ENCODE data around the gene SUGCT. TPM values are rescaled to one million over a fixed set of nuclear protein-coding genes. Genes with fewer than 3 reads are reported as not detected.

SUGCT gene
- total RNA-seq, 3 donors from 2014 or later (not counting 1 experiment from before 2014, with no cell fraction given): 0.40 to 0.59 TPM; not detected in 1

DNA sequence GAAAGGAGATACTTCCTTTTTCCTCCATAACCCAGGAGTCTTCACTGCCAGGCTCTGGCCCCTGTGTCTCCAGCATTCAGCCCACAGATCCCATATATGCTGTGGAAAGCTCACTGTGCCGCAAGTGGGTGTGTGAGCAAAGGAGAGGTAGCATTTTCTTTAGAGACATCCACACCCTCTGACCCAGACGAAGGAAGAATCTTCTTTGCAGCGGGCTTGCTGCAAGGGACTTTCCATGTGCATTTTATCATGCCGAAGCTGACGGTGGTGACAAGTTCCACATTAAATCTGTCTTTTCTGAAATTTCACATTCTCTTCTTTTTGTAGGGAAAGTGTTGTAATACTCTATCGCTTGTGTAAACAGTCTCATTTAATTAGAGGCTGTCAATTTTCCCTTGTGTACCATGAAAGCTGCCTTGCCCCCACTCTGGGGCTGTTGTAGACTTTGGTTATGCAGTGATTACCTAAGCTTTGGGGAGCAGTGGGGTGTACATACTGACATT is 409.5 kb downstream of the SUGCT start:
- Histone ChIP-seq H3K36me3 (ENCODE audit: control insufficient read depth, insufficient read depth, low read length) (no peaks in the 10 kb centered on the region), H3K27ac (ENCODE audit: low read length) (no peak overlapping the region), H3K4me3 (ENCODE audit: low read length) (no peak overlapping the region), H3K9me3 (ENCODE audit: control insufficient read depth, insufficient read depth, low read length) (no peaks in the 10 kb centered on the region), H3K4me1 (ENCODE audit: control insufficient read depth, insufficient read depth, low read length) (no peaks in the 10 kb centered on the region), H3K27me3 (ENCODE audit: control insufficient read depth, insufficient read depth, low read length) (no peaks in the 10 kb centered on the region)
- Mint-ChIP-seq H3K4me3 (no peak overlapping the region), H3K4me1 (no peaks in the 10 kb centered on the region), H3K27me3 (ENCODE audit: low read depth in 2 of 2) (no peaks in the 10 kb centered on the region), H3K36me3 (no peaks in the 10 kb centered on the region), H3K27ac (no peak overlapping the region), H3K9me3 (no peaks in the 10 kb centered on the region)
- WGBS (ENCODE audit: insufficient coverage): 80% methylated on average over 4 of the region's 6 CpGs
- no peak for ATAC-seq
- no peak for DNase-seq
- intact Hi-C loops (cut with micrococcal nuclease): no loop called here
- TF ChIP-seq, protein P1, sequence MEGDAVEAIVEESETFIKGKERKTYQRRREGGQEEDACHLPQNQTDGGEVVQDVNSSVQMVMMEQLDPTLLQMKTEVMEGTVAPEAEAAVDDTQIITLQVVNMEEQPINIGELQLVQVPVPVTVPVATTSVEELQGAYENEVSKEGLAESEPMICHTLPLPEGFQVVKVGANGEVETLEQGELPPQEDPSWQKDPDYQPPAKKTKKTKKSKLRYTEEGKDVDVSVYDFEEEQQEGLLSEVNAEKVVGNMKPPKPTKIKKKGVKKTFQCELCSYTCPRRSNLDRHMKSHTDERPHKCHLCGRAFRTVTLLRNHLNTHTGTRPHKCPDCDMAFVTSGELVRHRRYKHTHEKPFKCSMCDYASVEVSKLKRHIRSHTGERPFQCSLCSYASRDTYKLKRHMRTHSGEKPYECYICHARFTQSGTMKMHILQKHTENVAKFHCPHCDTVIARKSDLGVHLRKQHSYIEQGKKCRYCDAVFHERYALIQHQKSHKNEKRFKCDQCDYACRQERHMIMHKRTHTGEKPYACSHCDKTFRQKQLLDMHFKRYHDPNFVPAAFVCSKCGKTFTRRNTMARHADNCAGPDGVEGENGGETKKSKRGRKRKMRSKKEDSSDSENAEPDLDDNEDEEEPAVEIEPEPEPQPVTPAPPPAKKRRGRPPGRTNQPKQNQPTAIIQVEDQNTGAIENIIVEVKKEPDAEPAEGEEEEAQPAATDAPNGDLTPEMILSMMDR (IDR thresholded peaks at IDR 0.05): no peak

DNA sequence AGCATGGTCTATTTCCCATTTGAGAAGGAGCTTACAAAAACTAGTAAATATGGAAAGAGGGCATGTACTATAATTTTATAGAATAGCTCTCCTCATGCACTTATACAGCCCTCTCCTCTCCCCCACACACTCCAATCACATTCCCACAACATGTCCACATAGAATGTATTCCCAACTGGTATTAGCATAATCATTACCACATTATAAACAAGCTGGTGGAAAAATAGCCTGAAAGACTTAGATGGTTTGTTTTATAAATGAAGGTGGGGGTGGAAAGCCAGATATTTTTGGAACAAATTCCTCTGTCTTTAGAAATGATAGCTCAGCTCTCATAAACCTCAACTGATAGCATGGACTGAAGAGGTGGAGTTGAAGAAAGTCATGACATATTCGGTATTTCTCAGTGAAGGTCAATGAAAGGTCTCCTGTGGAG is 410.1 kb downstream of the SUGCT start:
- ATAC-seq: no peak
- Histone ChIP-seq H3K27me3 (ENCODE audit: control insufficient read depth, insufficient read depth, low read length) (no peaks in the 10 kb centered on the region), H3K27ac (ENCODE audit: low read length) (no peak overlapping the region), H3K9me3 (ENCODE audit: control insufficient read depth, insufficient read depth, low read length) (no peaks in the 10 kb centered on the region), H3K4me1 (ENCODE audit: control insufficient read depth, insufficient read depth, low read length) (no peaks in the 10 kb centered on the region), H3K4me3 (ENCODE audit: low read length) (no peak overlapping the region), H3K36me3 (ENCODE audit: control insufficient read depth, insufficient read depth, low read length) (no peaks in the 10 kb centered on the region)
- H3K9me3 Mint-ChIP-seq: no peaks in the 10 kb centered on the region
- WGBS (ENCODE audit: insufficient coverage): 100% methylated on average over 1 of the region's 1 CpG
- no peak overlapping the region for H3K4me3 Mint-ChIP-seq
- H3K27me3 Mint-ChIP-seq (ENCODE audit: low read depth in 2 of 2): no peaks in the 10 kb centered on the region
- intact Hi-C loops (cut with micrococcal nuclease): no loop called here
- H3K36me3 Mint-ChIP-seq: no peaks in the 10 kb centered on the region
- H3K27ac Mint-ChIP-seq: no peak overlapping the region
- TF ChIP-seq, protein P1 (IDR thresholded peaks at IDR 0.05): no peak
- DNase-seq: no peak
- no peaks in the 10 kb centered on the region for H3K4me1 Mint-ChIP-seq

DNA sequence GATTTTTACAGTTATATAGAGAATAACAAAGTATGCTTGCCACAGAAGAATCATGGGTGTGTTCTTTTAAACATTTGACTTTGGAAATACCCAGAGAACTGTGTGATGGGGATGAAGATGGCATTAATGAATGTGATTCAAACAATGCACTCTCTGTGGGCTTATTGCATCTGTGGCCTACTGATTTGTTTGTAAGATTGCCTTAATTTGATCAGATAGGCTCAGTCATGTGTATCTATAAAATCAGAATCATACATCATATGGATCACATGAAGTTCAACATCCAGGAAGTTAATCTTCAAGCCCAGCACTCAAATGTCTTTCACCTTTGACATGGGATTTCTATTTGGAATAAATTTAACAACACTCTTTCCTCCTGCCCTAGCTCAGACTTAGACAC is 410.9 kb downstream of the SUGCT start:
- no peaks in the 10 kb centered on the region for H3K4me1 ChIP-seq (ENCODE audit: control insufficient read depth, insufficient read depth, low read length)
- Mint-ChIP-seq H3K27me3 (ENCODE audit: low read depth in 2 of 2) (no peaks in the 10 kb centered on the region), H3K36me3 (no peaks in the 10 kb centered on the region), H3K27ac (no peak overlapping the region), H3K9me3 (no peaks in the 10 kb centered on the region), H3K4me3 (no peak overlapping the region), H3K4me1 (no peaks in the 10 kb centered on the region)
- no peaks in the 10 kb centered on the region for H3K36me3 ChIP-seq (ENCODE audit: control insufficient read depth, insufficient read depth, low read length)
- intact Hi-C loops (cut with micrococcal nuclease): no loop called here
- TF ChIP-seq, protein P1 (IDR thresholded peaks at IDR 0.05): no peak
- H3K9me3 ChIP-seq (ENCODE audit: control insufficient read depth, insufficient read depth, low read length): no peaks in the 10 kb centered on the region
- H3K27ac ChIP-seq (ENCODE audit: low read length): no peak overlapping the region
- H3K27me3 ChIP-seq (ENCODE audit: control insufficient read depth, insufficient read depth, low read length): no peaks in the 10 kb centered on the region
- no peak overlapping the region for H3K4me3 ChIP-seq (ENCODE audit: low read length)
- DNase-seq: no peak
- no peak for ATAC-seq
